Loucy (cell line): Measurements from ENCODE around the gene SMR3B.

Source experiments
- CTCF ChIP-seq: fragments of 200-600 bp; sonication (generic); conservative IDR thresholded peaks from 2 replicates; pipeline ENCODE4 v1.5.1; 2014; ENCODE audit warnings: mild to moderate bottlenecking, antibody characterized with exemption, low read length
- EZH2phosphoT487 ChIP-seq: fragments of 200-600 bp; IDR thresholded peaks from 2 replicates; pipeline ENCODE4 v1.6.1; 2018; ENCODE audit warnings: antibody characterized with exemption, mild to moderate bottlenecking, moderate library complexity, borderline replicate concordance

- TF ChIP-seq CTCF (no peak), EZH2phosphoT487 (no peak)
These were observed 9.3 kb downstream of the SMR3B start for GRCh38 chr4:70392057-70392776.
